KMS-11 (cell line): ENCODE data around the gene SCCPDH.

ENCODE experiments used
- H2AFZ ChIP-seq: fragments of 200-600 bp; sonication (generic); 2 replicates; pipeline ENCODE4 v1.6.1; 2016; ENCODE audit warnings: antibody characterized with exemption, mixed run types, low read depth
- H3K27ac ChIP-seq: fragments of 200-600 bp; sonication (generic); 2 replicates; pipeline ENCODE4 v1.6.1; 2016; ENCODE audit warnings: mild to moderate bottlenecking, mixed run types
- H3K27me3 ChIP-seq: fragments of 200-600 bp; sonication (generic); 2 replicates; pipeline ENCODE4 v1.6.1; 2017; ENCODE audit warnings: mild to moderate bottlenecking, low read depth, mixed run types, moderate library complexity; ENCODE audit not compliant: insufficient read depth
- H3K36me3 ChIP-seq: fragments of 200-600 bp; sonication (generic); 2 replicates; pipeline ENCODE4 v1.6.1; 2017; ENCODE audit warnings: mild to moderate bottlenecking, mixed run types; ENCODE audit not compliant: insufficient read depth
- H3K4me1 ChIP-seq: fragments of 200-600 bp; sonication (generic); 2 replicates; pipeline ENCODE4 v1.6.1; 2016; ENCODE audit warnings: mild to moderate bottlenecking, low read depth, mixed run types; ENCODE audit not compliant: poor library complexity, severe bottlenecking
- H3K4me2 ChIP-seq: fragments of 200-600 bp; sonication (generic); 2 replicates; pipeline ENCODE4 v1.7.0; 2016; ENCODE audit warnings: mild to moderate bottlenecking, mixed run types
- H3K4me3 ChIP-seq: fragments of 200-600 bp; sonication (generic); IDR thresholded peaks from 2 replicates; pipeline ENCODE4 v1.6.1; 2017; ENCODE audit warnings: low read depth, low read length, mixed read lengths; ENCODE audit not compliant: insufficient read depth
- H3K79me2 ChIP-seq: fragments of 200-600 bp; sonication (generic); 2 replicates; pipeline ENCODE4 v1.6.1; 2016; ENCODE audit warnings: low read depth, mixed run types; ENCODE audit not compliant: insufficient read depth
- H3K9ac ChIP-seq: fragments of 200-600 bp; sonication (generic); 2 replicates; pipeline ENCODE4 v1.6.1; 2016; ENCODE audit warnings: mild to moderate bottlenecking, mixed run types
- H4K20me1 ChIP-seq: fragments of 200-600 bp; sonication (generic); 2 replicates; pipeline ENCODE4 v1.6.1; 2016; ENCODE audit warnings: mild to moderate bottlenecking, mixed run types; ENCODE audit not compliant: insufficient read depth
- CTCF ChIP-seq: fragments of 200-600 bp; sonication (generic); conservative IDR thresholded peaks from 2 replicates; pipeline ENCODE4 v1.6.1; 2017; ENCODE audit warnings: low read depth, mild to moderate bottlenecking, antibody characterized with exemption, low read length, moderate library complexity, mixed read lengths

Gene SCCPDH

GRCh38 chr1:246801241-246802020, 77.2 kb downstream of the SCCPDH start:
- Histone ChIP-seq H3K36me3 (no peaks in the 10 kb centered on the region), H2AFZ (no peak overlapping the region), H4K20me1 (no peaks in the 10 kb centered on the region), H3K9ac (no peak overlapping the region), H3K79me2 (no peaks in the 10 kb centered on the region), H3K27me3 (no peaks in the 10 kb centered on the region), H3K27ac (no peak overlapping the region), H3K4me1 (no peaks in the 10 kb centered on the region), H3K4me3 (no peak overlapping the region), H3K4me2 (no peak overlapping the region)
- no peak for TF ChIP-seq CTCF

- Histone ChIP-seq H2AFZ (no peak overlapping the region), H3K27ac (no peak overlapping the region)
- no peak for TF ChIP-seq CTCF
These were observed 79.2 kb downstream of the SCCPDH start for GRCh38 chr1:246803373-246803772.

GRCh38 chr1:246803883-246804282, 79.7 kb downstream of the SCCPDH start:
- Histone ChIP-seq H3K4me3 (no peak overlapping the region), H3K4me1 (no peaks in the 10 kb centered on the region), H2AFZ (no peak overlapping the region), H3K9ac (no peak overlapping the region), H3K36me3 (no peaks in the 10 kb centered on the region), H4K20me1 (no peaks in the 10 kb centered on the region), H3K79me2 (no peaks in the 10 kb centered on the region), H3K27me3 (no peaks in the 10 kb centered on the region), H3K27ac (no peak overlapping the region), H3K4me2 (no peak overlapping the region)
- no peak for TF ChIP-seq CTCF

More at GRCh38 chr1:246803373-246803772, 79.2 kb downstream of the SCCPDH start:
- Histone ChIP-seq H3K4me1 (no peaks in the 10 kb centered on the region), H3K36me3 (no peaks in the 10 kb centered on the region), H3K9ac (no peak overlapping the region), H3K79me2 (no peaks in the 10 kb centered on the region), H3K27me3 (no peaks in the 10 kb centered on the region), H4K20me1 (no peaks in the 10 kb centered on the region), H3K4me3 (no peak overlapping the region), H3K4me2 (no peak overlapping the region)

- Histone ChIP-seq H3K79me2 (no peaks in the 10 kb centered on the region), H3K4me1 (no peaks in the 10 kb centered on the region), H3K4me2 (no peak overlapping the region), H2AFZ (no peak overlapping the region), H3K27ac (no peak overlapping the region), H3K27me3 (no peaks in the 10 kb centered on the region), H4K20me1 (no peaks in the 10 kb centered on the region), H3K9ac (no peak overlapping the region), H3K4me3 (no peak overlapping the region), H3K36me3 (no peaks in the 10 kb centered on the region)
- TF ChIP-seq CTCF, result no peak
These were observed 81.0 kb downstream of the SCCPDH start for GRCh38 chr1:246805135-246805716.
